NCI-H345 treated with DMSO at 0.1 percent for 48 hours (cell line): Measurements from ENCODE around the gene SRGAP2C.
"Not testable (repeated sequence)": the region's sequence is repeated elsewhere in the genome, so short reads cannot be mapped to it uniquely, and the experiment has no call there.

Experiments
- DNase-seq: peaks from one replicate; lab custom pipeline; 2025; ENCODE audit not compliant: unreplicated experiment; lab: John Stamatoyannopoulos, UW

The SRGAP2C gene

GRCh38 chr1:121321660-121322059 lies 136.9 kb downstream of the SRGAP2C start:
- DNase-seq: not testable (repeated sequence)

GRCh38 chr1:121324726-121325125 lies 140.0 kb downstream of the SRGAP2C start:
- not testable (repeated sequence) for DNase-seq

DNA sequence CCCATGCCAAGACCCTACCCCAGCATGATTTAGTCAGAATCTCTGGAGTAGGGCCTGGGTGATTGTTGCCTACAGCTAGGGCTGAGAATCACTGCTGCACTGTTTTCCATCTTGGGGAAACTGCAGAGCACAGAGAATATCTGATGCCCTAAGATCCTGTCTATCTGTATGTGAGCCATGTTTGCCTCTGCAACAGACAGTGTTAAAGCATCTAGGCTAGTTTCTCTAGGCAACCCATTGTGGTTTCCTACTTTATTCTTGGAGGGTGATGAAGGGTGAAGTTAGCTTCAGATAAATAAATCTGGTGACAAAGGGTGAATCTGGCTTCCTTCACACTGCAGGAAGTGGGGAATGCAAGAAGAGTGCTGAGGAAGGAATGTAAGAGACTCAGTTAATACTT lies 147.4 kb downstream of the SRGAP2C start:
- DNase-seq: not testable (repeated sequence)

GRCh38 chr1:121332599-121333562 lies 148.1 kb downstream of the SRGAP2C start:
- DNase-seq: not testable (repeated sequence)

DNA sequence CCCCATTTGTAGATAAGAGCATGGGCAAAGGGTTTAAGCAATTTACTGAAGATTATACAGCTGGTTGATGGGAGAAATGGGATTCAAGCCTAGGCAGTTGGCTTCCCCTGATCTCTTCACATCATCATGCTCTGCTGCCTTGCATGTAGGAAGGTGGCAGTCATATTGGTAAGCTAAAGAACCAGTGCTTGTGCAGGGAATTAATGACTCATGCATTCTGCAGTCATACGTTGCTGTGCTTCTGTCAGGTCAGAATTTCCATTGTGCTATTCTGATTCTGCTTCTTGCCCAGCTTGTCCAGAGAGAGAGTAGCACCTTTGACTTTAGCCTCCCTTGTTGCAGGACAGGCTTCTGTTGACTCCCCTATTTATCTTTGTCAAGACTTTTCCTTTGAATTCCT lies 153.2 kb downstream of the SRGAP2C start:
- DNase-seq: not testable (repeated sequence)

GRCh38 chr1:121339611-121340010 lies 154.8 kb downstream of the SRGAP2C start:
- not testable (repeated sequence) for DNase-seq

GRCh38 chr1:121343311-121343906 lies 158.6 kb downstream of the SRGAP2C start:
- not testable (repeated sequence) for DNase-seq

DNA sequence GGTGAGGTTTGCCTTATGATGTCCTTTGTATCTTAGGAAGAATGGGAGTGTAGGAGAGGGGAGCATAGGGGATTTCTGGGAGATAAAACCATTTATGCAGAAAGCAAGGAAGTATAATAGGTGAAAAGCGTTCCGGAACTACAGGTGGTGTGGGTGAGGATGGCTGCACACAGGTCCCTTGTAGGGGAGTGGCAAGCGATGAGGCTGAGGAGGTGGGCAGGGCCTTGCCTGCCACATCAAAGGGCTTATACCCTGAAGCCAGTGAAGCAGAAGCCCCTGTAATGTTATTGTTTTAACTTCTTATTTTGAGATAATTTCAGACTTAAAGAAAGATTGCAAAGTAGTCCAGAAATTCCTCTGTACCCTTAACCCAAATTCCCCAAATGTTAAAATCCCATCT lies 159.6 kb downstream of the SRGAP2C start:
- DNase-seq: not testable (repeated sequence)

DNA sequence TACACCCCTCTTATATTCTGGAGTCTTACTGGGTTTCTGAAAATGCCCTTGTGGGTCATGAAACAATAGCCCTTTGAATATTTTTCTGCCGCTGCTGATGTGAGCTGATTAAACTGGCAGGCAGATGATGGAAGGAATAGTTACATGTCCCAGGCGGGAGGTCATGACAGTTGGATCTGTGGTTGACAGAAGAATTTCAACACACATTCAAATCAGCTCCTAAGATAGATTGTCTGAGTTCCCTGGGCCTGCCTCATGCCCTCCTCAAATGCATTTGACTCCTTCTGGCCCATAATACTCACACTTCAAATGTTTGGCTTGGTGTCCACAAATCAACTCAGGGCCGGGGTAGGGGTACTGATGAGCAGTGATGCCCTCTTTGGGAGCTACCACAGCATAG lies 161.9 kb downstream of the SRGAP2C start:
- not testable (repeated sequence) for DNase-seq

DNA sequence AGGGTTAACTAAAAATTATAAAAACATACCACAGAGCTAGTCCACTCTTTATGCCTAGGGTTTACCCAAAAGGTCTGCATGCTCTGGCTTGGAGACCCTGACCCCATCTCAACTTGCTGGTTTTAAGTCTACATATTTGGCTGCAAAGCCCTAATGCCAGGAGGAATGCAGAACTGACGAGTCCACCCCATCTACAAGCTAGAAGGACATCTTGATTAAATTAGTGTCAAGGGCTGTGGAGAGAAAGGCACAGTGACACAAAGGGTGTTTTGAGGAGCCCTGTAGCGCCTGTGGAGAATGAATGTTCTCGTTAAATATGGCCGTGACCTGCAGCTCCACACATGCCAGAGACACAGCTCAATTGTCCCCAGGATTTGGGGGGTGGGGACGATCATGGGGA lies 162.7 kb downstream of the SRGAP2C start:
- not testable (repeated sequence) for DNase-seq

DNA sequence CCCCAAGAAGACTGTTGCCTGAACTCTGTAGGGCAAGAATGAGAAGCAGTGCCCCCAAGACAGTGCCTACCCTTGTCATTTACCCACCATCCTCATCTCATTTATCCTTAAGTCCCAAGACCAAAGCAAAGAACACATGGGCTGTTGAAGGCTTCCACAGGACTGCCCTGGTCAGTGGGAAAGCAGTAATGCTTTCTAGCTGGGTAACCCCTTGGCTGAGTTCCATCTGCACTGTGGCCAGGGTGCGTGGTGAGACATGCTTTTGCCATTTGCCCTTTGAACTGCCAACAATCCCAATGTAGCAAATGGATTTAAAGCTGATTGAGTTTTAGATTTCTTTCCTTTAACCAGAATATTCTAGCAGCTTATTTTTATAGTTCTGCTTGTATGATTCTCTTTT lies 163.3 kb downstream of the SRGAP2C start:
- DNase-seq: not testable (repeated sequence)

DNA sequence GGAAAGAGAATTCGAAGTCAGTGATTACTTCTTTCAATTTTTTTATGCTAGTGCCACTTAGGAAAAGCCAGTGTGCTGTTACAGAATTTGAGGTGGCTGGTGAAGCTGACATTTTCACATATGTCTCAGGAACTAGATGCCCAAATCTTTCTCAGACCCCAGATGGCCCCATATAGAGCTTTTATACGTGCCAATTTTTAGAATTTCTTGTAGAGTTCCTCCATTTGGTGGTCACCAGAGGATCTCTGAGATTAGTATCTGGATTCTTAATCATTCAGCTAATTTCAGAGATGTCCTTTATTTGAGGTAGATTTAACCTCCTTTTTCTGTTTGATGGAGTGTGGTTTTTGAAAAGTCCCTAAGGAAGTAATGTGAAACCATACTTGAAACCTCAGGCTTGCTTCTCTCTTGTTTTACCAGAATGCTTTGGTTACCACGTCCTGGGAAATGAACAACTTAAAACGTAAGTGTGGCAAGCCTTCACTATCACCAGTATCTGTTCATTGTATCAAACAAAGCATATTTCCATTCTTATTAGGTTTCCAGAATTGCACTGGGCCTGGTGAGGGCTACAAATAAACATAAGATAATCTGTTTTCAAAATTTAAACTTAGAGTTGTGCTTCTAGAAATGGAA lies 164.7 kb downstream of the SRGAP2C start:
- DNase-seq: not testable (repeated sequence)

GRCh38 chr1:121355711-121356420 lies 171.1 kb downstream of the SRGAP2C start:
- not testable (repeated sequence) for DNase-seq

DNA sequence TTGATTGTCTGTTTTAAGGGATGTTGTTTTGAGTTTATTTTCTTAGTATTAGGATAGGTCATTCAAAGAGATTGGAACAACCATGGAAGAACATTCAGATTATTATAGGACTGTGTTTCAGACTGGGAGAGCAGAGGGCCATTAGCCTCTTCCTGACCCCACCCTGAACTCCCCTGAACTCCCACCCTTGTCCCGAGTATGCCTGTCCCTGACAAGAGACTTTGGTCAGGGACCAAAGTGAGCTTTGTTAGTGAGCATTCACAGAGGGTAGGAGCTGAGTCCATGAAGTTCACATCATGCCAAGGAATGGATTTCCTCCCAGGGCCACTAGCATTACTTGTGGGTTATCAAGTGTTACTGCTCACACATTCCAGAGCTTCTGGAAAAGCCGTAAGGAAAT lies 172.0 kb downstream of the SRGAP2C start:
- DNase-seq: not testable (repeated sequence)

- DNase-seq: not testable (repeated sequence)
Measured at GRCh38 chr1:121360531-121360930, 175.8 kb downstream of the SRGAP2C start.

DNA sequence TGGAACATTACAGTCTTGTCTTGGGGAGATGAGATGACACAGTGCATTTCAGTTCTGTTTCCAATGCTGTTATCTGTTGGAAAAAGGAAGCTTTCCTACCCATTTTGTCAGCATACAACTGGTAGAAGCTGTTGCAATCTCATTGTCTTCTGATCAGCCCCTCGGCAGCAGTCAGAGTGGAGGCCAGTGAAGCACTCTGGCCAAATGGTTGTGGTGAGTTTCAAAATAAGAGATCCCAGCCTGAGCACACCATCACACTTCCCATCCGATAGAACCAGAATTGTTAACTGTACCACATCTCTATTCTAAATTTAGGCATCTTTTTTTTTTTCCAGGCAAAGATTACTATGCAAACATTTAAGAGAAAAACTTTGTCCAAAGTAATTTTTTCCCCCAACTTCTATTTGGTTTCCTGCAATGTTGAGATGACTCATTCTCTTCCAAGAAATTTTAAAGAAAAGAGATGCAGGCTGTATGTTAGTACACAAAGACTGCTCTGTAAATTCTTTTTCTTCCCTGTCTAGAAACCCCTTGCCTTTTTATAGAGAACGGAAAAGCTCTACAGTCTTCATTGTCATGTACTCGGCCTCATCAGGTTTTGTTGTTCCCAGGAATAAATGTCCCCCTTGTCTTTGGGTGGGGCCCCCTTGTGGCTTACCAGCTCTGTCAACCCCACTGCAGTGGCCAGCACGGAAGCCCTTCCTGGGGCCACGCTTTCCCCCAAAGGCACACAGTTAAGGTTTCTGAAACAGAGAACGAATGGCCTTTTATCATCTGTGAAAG lies 176.9 kb downstream of the SRGAP2C start:
- not testable (repeated sequence) for DNase-seq

- DNase-seq: not testable (repeated sequence)
Measured at GRCh38 chr1:121362234-121362883, 177.6 kb downstream of the SRGAP2C start.

GRCh38 chr1:121365316-121365715 lies 180.5 kb downstream of the SRGAP2C start:
- not testable (repeated sequence) for DNase-seq

GRCh38 chr1:121365723-121366122 lies 180.9 kb downstream of the SRGAP2C start:
- DNase-seq: not testable (repeated sequence)

DNA sequence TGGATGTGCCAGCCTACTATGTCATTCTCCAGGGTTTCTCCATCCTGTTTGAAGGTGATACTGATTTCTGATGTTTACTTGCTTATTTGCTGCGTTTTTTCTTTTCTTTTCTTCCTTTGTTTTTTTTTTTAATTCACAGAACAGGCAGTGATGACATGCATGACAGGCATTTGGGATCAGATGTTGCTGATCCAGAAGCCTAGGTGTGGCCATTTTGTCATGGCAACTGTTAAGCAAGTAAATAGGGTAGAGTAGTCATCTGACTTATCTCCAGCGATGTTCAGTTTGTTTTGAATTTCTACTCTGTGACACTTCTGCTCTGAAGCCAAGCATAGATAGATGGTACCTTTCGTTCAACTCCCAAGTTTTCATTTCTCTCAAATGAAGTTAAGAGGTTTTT lies 181.4 kb downstream of the SRGAP2C start:
- not testable (repeated sequence) for DNase-seq
